Astrocyte (in vitro differentiated cells and primary cell): Measurements from ENCODE around the gene MPP2. TPM values are rescaled to one million over a fixed set of nuclear protein-coding genes. Genes with fewer than 3 reads are reported as not detected.

Experiments
- DNase-seq: peaks from one replicate; pipeline ENCODE4 v3.0.0-alpha.2; 2010; ENCODE audit warnings: low read depth
- FAIRE-seq: peaks from 2 replicates; lab custom pipeline; 2011; peaks lifted over from hg19 to GRCh38; lab: Jason Lieb, UNC
- H2AFZ ChIP-seq: 2 replicates; pipeline ENCODE4 v1.6.0; 2012; ENCODE audit warnings: low read depth, low read length, inconsistent platforms
- H3K27ac ChIP-seq: 2 replicates; pipeline ENCODE4 v1.5.1; 2011; ENCODE audit warnings: low read depth, low read length, inconsistent platforms
- H3K27me3 ChIP-seq: 2 replicates; pipeline ENCODE4 v1.6.0; 2011; ENCODE audit warnings: low read length, inconsistent platforms; ENCODE audit not compliant: insufficient read depth
- H3K36me3 ChIP-seq: 2 replicates; pipeline ENCODE4 v1.5.1; 2011; ENCODE audit warnings: low read length, inconsistent platforms; ENCODE audit not compliant: insufficient read depth
- H3K4me1 ChIP-seq: 2 replicates; pipeline ENCODE4 v1.5.1; 2011; ENCODE audit warnings: low read length, inconsistent platforms; ENCODE audit not compliant: insufficient read depth
- H3K4me2 ChIP-seq: 2 replicates; pipeline ENCODE4 v1.6.0; 2012; ENCODE audit warnings: low read length, inconsistent platforms
- H3K4me3 ChIP-seq: 2 replicates; pipeline ENCODE4 v1.5.1; 2011; ENCODE audit warnings: low read depth, mild to moderate bottlenecking, low read length, inconsistent platforms; ENCODE audit not compliant: insufficient read depth
- H3K79me2 ChIP-seq: 2 replicates; pipeline ENCODE4 v1.6.0; 2012; ENCODE audit warnings: mild to moderate bottlenecking, low read length, inconsistent platforms; ENCODE audit not compliant: insufficient read depth
- H3K9ac ChIP-seq: 2 replicates; pipeline ENCODE4 v1.6.0; 2012; ENCODE audit warnings: mild to moderate bottlenecking, low read length, inconsistent platforms
- H3K9me3 ChIP-seq: 2 replicates; pipeline ENCODE4 v1.5.1; 2012; ENCODE audit warnings: low read depth, mild to moderate bottlenecking, low read length, inconsistent platforms; ENCODE audit not compliant: insufficient read depth
- H4K20me1 ChIP-seq: 2 replicates; pipeline ENCODE4 v1.6.0; 2012; ENCODE audit warnings: low read length, inconsistent platforms; ENCODE audit not compliant: insufficient read depth
- H3K27ac Mint-ChIP-seq: one replicate; pipeline ENCODE4 v1.8.0; 2021; ENCODE audit warnings: mild to moderate bottlenecking, mixed read lengths; ENCODE audit not compliant: unreplicated experiment
- H3K27me3 Mint-ChIP-seq: one replicate; pipeline ENCODE4 v1.8.0; 2021; ENCODE audit warnings: low read depth, mixed read lengths; ENCODE audit not compliant: unreplicated experiment
- H3K36me3 Mint-ChIP-seq: one replicate; pipeline ENCODE4 v1.8.0; 2021; ENCODE audit warnings: low read depth, mixed read lengths; ENCODE audit not compliant: unreplicated experiment
- H3K4me1 Mint-ChIP-seq: one replicate; pipeline ENCODE4 v1.8.0; 2021; ENCODE audit warnings: low read depth, mixed read lengths; ENCODE audit not compliant: unreplicated experiment
- H3K4me3 Mint-ChIP-seq: one replicate; pipeline ENCODE4 v1.8.0; 2021; ENCODE audit warnings: mild to moderate bottlenecking, moderate library complexity, mixed read lengths; ENCODE audit not compliant: unreplicated experiment
- H3K9me3 Mint-ChIP-seq: one replicate; pipeline ENCODE4 v1.8.0; 2021; ENCODE audit warnings: mild to moderate bottlenecking, mixed read lengths; ENCODE audit not compliant: unreplicated experiment
- EZH2 ChIP-seq: IDR thresholded peaks from 2 replicates; pipeline ENCODE4 v1.6.1; 2012; ENCODE audit warnings: mild to moderate bottlenecking, low read length, inconsistent platforms; ENCODE audit not compliant: insufficient read depth
- total RNA-seq: library from RNA; stranded (reverse); gene quantifications from 2 replicates; pipeline ENCODE4 v1.2.1, GENCODE V29; 2021
- TF ChIP-seq, protein P1 (sequence below): IDR thresholded peaks from 2 replicates; pipeline ENCODE4 v1.5.1; 2011; ENCODE audit warnings: low read depth, mild to moderate bottlenecking, inconsistent platforms, low read length, moderate library complexity; ENCODE audit not compliant: insufficient read depth

Gene MPP2
- total RNA-seq, 1 donor from 2014 or later, result 8.0 TPM

DNA sequence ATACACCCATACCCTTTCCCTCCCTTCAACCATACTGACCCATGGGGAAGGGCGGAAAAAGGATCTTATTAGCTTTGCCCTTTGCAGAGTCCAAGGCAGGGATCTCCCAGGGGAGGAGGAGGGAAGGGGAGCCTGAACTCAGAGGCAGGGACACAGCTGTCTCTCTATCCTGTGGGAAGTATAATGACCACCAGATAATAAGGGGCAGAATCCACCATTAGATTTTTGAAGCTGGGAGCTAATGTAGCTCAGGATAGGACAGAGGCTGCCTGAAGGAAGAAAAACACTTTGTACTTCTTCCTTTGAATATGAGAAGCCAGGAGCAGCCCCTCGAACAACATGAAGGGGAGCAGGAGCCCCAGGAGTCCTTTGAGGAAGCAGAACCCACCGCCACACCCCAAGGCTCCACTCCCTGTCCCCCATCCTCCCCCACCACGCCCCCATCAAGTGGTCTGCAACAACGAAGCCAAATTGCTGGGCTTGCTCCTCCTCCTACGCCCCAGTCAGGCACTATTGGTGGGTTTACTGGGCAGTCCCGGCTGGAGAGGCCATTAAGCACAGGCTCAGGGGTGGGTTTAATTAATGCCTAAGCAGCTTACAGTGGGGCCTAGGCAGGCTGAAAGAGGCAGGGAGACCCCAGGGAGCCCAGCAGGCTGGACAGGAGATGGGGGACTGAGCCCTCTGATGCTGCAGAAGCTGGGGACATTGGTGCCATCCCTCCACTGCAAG lies 5.3 kb downstream of the MPP2 start:
- Histone ChIP-seq H3K9ac (no peak overlapping the region), H3K9me3 (no peaks in the 10 kb centered on the region), H3K4me2 (no peak overlapping the region), H4K20me1 (no peaks in the 10 kb centered on the region), H3K27ac (no peak overlapping the region), H3K4me3 (no peak overlapping the region), H3K36me3 (no peaks in the 10 kb centered on the region), H3K4me1 (peaks cover 19% of the 10 kb centered on the region), H3K27me3 (peaks cover 5% of the 10 kb centered on the region), H2AFZ (no peak overlapping the region), H3K79me2 (no peaks in the 10 kb centered on the region)
- H3K27me3 Mint-ChIP-seq, result peaks cover 31% of the 10 kb centered on the region
- peaks cover 8% of the 10 kb centered on the region for H3K36me3 Mint-ChIP-seq
- DNase-seq (no peak), FAIRE-seq (no peak)
- H3K9me3 Mint-ChIP-seq, result no peaks in the 10 kb centered on the region
- H3K4me1 Mint-ChIP-seq, result peaks cover 2% of the 10 kb centered on the region
- TF ChIP-seq, protein P1, sequence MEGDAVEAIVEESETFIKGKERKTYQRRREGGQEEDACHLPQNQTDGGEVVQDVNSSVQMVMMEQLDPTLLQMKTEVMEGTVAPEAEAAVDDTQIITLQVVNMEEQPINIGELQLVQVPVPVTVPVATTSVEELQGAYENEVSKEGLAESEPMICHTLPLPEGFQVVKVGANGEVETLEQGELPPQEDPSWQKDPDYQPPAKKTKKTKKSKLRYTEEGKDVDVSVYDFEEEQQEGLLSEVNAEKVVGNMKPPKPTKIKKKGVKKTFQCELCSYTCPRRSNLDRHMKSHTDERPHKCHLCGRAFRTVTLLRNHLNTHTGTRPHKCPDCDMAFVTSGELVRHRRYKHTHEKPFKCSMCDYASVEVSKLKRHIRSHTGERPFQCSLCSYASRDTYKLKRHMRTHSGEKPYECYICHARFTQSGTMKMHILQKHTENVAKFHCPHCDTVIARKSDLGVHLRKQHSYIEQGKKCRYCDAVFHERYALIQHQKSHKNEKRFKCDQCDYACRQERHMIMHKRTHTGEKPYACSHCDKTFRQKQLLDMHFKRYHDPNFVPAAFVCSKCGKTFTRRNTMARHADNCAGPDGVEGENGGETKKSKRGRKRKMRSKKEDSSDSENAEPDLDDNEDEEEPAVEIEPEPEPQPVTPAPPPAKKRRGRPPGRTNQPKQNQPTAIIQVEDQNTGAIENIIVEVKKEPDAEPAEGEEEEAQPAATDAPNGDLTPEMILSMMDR, result no peak
- no peak for TF ChIP-seq EZH2
- H3K27ac Mint-ChIP-seq, result no peak overlapping the region
- no peak overlapping the region for H3K4me3 Mint-ChIP-seq

DNA sequence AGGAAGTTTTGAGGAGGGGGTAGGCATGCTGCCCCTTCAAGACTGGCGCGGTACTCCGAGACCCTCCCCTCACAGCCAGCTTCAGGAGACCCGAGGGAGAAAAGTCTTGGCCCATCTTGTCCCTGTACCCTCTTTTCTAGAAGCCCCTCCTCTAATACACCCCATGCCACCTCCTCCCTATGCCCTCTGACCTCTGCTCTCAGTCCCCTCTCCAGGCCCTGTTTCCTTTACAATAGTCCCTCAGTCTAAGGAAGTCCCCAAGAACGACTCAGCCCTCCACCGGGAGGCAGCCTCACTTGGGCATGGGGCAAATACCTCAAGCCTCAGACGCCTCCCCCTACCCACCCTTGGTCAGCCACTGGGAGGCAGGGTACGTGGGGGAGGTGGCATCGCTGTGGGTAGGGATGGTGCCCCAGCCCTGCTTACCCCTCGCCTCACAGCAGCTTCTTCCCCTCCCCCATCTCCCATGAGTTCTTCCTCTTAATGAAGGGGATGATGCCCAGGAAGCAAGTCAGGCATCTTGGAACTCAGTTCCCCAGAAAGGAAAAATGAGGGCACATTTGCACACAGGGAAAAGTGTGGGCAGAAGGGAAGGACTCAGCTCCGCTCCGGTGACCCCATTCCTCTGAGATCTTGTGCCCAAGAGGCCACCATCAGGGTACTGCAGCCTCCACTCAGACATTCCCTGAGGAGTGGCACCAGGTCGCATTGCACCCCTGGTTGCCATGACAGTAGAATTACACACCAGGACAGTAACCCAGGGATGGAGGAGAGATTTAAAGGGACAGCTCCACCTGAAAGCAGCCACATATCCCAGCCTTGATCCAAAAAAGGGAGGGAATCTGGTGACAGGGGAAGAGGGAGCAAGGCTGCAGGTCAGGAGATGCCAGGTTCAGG lies 6.2 kb downstream of the MPP2 start:
- Mint-ChIP-seq H3K27me3 (peaks cover 35% of the 10 kb centered on the region), H3K9me3 (no peaks in the 10 kb centered on the region), H3K36me3 (peaks cover 12% of the 10 kb centered on the region), H3K4me1 (peaks cover 2% of the 10 kb centered on the region), H3K27ac (no peak overlapping the region), H3K4me3 (peak overlapping the region; percentile 82)
- peak overlapping the region; percentile 74 for H2AFZ ChIP-seq
- peak overlapping the region; percentile 87 for H3K4me2 ChIP-seq
- H3K4me1 ChIP-seq, result peaks cover 12% of the 10 kb centered on the region
- no peaks in the 10 kb centered on the region for H3K79me2 ChIP-seq
- TF ChIP-seq, protein P1, result no peak
- TF ChIP-seq EZH2, result no peak
- peak overlapping the region; percentile 48 for H3K4me3 ChIP-seq
- H3K27ac ChIP-seq, result no peak overlapping the region
- H3K36me3 ChIP-seq, result no peaks in the 10 kb centered on the region
- H3K9me3 ChIP-seq, result no peaks in the 10 kb centered on the region
- no peak overlapping the region for H3K9ac ChIP-seq
- DNase-seq (no peak), FAIRE-seq (no peak)
- peaks cover 5% of the 10 kb centered on the region for H3K27me3 ChIP-seq
- H4K20me1 ChIP-seq, result no peaks in the 10 kb centered on the region
